Keratinocyte (primary cell): ENCODE results near the gene KLF11. TPM values are rescaled to one million over a fixed set of nuclear protein-coding genes. Genes with fewer than 3 reads are reported as not detected.

Source experiments
- DNase-seq: peaks from one replicate; pipeline ENCODE4 v3.0.0-alpha.2; 2011; ENCODE audit warnings: low read depth, missing footprints, low spot score
- FAIRE-seq: peaks from 2 replicates; lab custom pipeline; 2011; peaks lifted over from hg19 to GRCh38; lab: Jason Lieb, UNC
- H2AFZ ChIP-seq: 2 replicates; pipeline ENCODE4 v1.6.0; 2012; ENCODE audit warnings: low read length, control low read depth, inconsistent platforms; ENCODE audit not compliant: control insufficient read depth
- H3K27ac ChIP-seq: 2 replicates; pipeline ENCODE4 v1.5.1; 2011; ENCODE audit warnings: low read length; ENCODE audit not compliant: control insufficient read depth, insufficient read depth
- H3K27me3 ChIP-seq: 3 replicates; pipeline ENCODE4 v1.6.0; 2011; ENCODE audit warnings: low read length; ENCODE audit not compliant: control insufficient read depth, insufficient read depth; ENCODE audit errors: extremely low read depth
- H3K36me3 ChIP-seq, 2 experiments: 2 replicates in 1 of 2; 3 replicates in 1 of 2; pipeline ENCODE4 v1.5.1; 2011; ENCODE audit warnings: low read length in 2 of 2, mild to moderate bottlenecking in 1 of 2; ENCODE audit not compliant: control insufficient read depth in 2 of 2, insufficient read depth in 2 of 2; ENCODE audit errors: extremely low read depth in 1 of 2
- H3K4me1 ChIP-seq: 3 replicates; pipeline ENCODE4 v1.5.1; 2011; ENCODE audit warnings: low read length; ENCODE audit not compliant: control insufficient read depth, insufficient read depth; ENCODE audit errors: extremely low read depth
- H3K4me2 ChIP-seq: 3 replicates; pipeline ENCODE4 v1.6.0; 2011; ENCODE audit warnings: low read depth, low read length; ENCODE audit not compliant: control insufficient read depth, insufficient read depth; ENCODE audit errors: extremely low read depth
- H3K4me3 ChIP-seq, 3 experiments: fragments of 200-600 bp in 1 of 3; sonication (generic) in 1 of 3; 2 replicates in 2 of 3; 3 replicates in 1 of 3; pipeline ENCODE4 v1.5.1; 2011 to 2016; ENCODE audit warnings: low read length in 3 of 3, mild to moderate bottlenecking in 3 of 3, control low read depth in 2 of 3, inconsistent platforms in 1 of 3, low read depth in 1 of 3, mixed read lengths in 1 of 3, mixed run types in 1 of 3, moderate library complexity in 1 of 3; ENCODE audit not compliant: control insufficient read depth in 2 of 3, insufficient read depth in 2 of 3; ENCODE audit errors: extremely low read depth in 1 of 3
- H3K79me2 ChIP-seq: 2 replicates; pipeline ENCODE4 v1.6.0; 2012; ENCODE audit warnings: low read length; ENCODE audit not compliant: control insufficient read depth, insufficient read depth
- H3K9ac ChIP-seq: 3 replicates; pipeline ENCODE4 v1.6.0; 2011; ENCODE audit warnings: low read length; ENCODE audit not compliant: control insufficient read depth, insufficient read depth; ENCODE audit errors: extremely low read depth
- H3K9me1 ChIP-seq: 3 replicates; pipeline ENCODE4 v1.6.0; 2011; ENCODE audit warnings: low read length; ENCODE audit not compliant: control insufficient read depth, insufficient read depth; ENCODE audit errors: extremely low read depth
- H3K9me3 ChIP-seq: 2 replicates; pipeline ENCODE4 v1.5.1; 2012; ENCODE audit warnings: low read depth, low read length; ENCODE audit not compliant: control insufficient read depth
- H4K20me1 ChIP-seq: 3 replicates; pipeline ENCODE4 v1.6.0; 2011; ENCODE audit warnings: low read length; ENCODE audit not compliant: control insufficient read depth, insufficient read depth; ENCODE audit errors: extremely low read depth
- EZH2 ChIP-seq: IDR thresholded peaks from one replicate; pipeline ENCODE4 v1.6.1; 2012; ENCODE audit warnings: inconsistent platforms, mild to moderate bottlenecking, low read length, moderate library complexity
- dilution Hi-C: fragments of 300-500 bp; cut with MboI; formaldehyde crosslinking; loops from one replicate; pipeline ENCODE4 v1.7.0; 2020; ENCODE audit warnings: low sequenced_read_pairs; ENCODE audit not compliant: extremely low pct_ligation_motif_present
- polyA plus RNA-seq, 5 experiments: library from polyadenylated mRNA; depleted of rRNA in 3 of 5; stranded (reverse) in 3 of 5; stranded (forward) in 1 of 5; unstranded in 1 of 5; fragments of >200 nt; gene quantifications; 1 replicate in 1 of 5; 2 replicates in 3 of 5; 3 replicates in 1 of 5; pipeline versions ENCODE4 v1.2.1 to v1.2.3, GENCODE V29; 2011 to 2012; ENCODE audit warnings: missing spikeins in 2 of 5, low read depth in 1 of 5, low replicate concordance in 1 of 5
- TF ChIP-seq, protein P1 (sequence below), 3 experiments: IDR thresholded peaks in 1 of 3; conservative IDR thresholded peaks in 1 of 3; optimal IDR thresholded peaks in 1 of 3; 2 replicates in 2 of 3; 3 replicates in 1 of 3; pipeline versions ENCODE3 to v1.5.1; 2011; ENCODE audit warnings: low read length in 3 of 3, mild to moderate bottlenecking in 3 of 3, moderate library complexity in 2 of 3, control low read depth in 1 of 3, inconsistent platforms in 1 of 3; ENCODE audit not compliant: insufficient read depth in 2 of 3; ENCODE audit errors: extremely low read depth in 1 of 3

Gene KLF11
- polyA plus RNA-seq, 1 donor (not counting 4 experiments of a cell fraction or from before 2014, with no cell fraction given): 7.0 TPM

DNA sequence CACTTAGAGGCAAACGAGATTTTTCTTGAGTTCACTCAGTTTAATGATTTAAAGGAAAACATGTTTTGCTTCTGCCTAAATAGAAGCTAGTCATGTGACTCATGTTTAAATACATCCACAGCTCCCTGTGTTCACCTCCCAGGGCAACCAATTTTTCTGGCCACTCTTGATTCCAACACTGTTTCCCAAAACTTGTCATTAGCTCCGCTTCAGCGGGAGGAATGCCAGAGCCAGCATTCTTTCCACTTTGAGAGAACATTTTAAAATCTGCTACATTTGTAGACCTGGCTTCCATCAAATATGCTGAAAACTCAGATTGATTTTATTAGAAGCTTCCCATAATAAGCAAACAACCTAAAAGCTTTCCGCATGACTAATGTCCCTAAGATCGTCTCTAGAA, 39.7 kb downstream of the KLF11 start:
- H3K27ac ChIP-seq: no peak overlapping the region
- H3K9me1 ChIP-seq: no peaks in the 10 kb centered on the region
- no peaks in the 10 kb centered on the region for H4K20me1 ChIP-seq
- H3K4me1 ChIP-seq: no peaks in the 10 kb centered on the region
- H3K9ac ChIP-seq: no peak overlapping the region
- no peaks in the 10 kb centered on the region for H3K36me3 ChIP-seq
- TF ChIP-seq EZH2: no peak
- TF ChIP-seq, protein P1, sequence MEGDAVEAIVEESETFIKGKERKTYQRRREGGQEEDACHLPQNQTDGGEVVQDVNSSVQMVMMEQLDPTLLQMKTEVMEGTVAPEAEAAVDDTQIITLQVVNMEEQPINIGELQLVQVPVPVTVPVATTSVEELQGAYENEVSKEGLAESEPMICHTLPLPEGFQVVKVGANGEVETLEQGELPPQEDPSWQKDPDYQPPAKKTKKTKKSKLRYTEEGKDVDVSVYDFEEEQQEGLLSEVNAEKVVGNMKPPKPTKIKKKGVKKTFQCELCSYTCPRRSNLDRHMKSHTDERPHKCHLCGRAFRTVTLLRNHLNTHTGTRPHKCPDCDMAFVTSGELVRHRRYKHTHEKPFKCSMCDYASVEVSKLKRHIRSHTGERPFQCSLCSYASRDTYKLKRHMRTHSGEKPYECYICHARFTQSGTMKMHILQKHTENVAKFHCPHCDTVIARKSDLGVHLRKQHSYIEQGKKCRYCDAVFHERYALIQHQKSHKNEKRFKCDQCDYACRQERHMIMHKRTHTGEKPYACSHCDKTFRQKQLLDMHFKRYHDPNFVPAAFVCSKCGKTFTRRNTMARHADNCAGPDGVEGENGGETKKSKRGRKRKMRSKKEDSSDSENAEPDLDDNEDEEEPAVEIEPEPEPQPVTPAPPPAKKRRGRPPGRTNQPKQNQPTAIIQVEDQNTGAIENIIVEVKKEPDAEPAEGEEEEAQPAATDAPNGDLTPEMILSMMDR (optimal IDR thresholded peaks at IDR 0.05 in 1 of 3, IDR thresholded peaks at IDR 0.05 in 1 of 3, conservative IDR thresholded peaks at IDR 0.05 in 1 of 3; ENCODE audit: extremely low read depth in 1 of 3, insufficient read depth in 2 of 3, low read length in 3 of 3): no peak
- no peak overlapping the region for H3K4me2 ChIP-seq
- no peak for FAIRE-seq
- no peak for DNase-seq
- no peaks in the 10 kb centered on the region for H3K9me3 ChIP-seq
- peaks cover 52% of the 10 kb centered on the region for H3K27me3 ChIP-seq
- no peaks in the 10 kb centered on the region for H3K79me2 ChIP-seq
- no peak overlapping the region for H3K4me3 ChIP-seq
- dilution Hi-C loops: no loop called here
- H2AFZ ChIP-seq: no peak overlapping the region

DNA sequence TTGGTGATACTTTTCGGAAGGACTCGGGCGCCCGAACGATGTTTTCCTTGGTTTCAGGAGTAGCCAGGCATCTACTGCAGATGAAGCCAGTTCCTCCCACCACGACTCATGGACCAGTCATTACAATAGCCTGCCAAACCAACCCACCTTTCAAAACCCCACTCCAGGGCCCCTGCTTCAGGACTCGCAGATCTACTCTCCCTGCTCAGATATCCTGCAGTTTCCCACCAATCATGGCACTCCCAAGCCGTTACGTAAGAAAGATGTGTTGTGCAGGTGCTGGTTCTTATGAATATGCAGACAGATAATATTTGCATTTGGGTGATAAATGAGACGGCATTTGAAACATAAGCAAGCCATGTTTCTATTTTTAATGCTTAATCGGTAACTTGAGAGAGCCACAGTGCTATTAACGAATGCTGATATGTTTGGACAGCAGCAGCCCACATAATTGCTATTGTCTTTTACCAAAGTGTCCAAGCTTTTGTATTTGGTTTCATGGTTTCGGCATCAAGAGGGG, 40.4 kb downstream of the KLF11 start:
- DNase-seq: no peak
- H3K79me2 ChIP-seq: no peaks in the 10 kb centered on the region
- no peak overlapping the region for H3K9ac ChIP-seq
- dilution Hi-C loops: no loop called here
- no peaks in the 10 kb centered on the region for H3K36me3 ChIP-seq
- no peaks in the 10 kb centered on the region for H3K9me1 ChIP-seq
- no peak overlapping the region for H2AFZ ChIP-seq
- H3K27me3 ChIP-seq: peaks cover 45% of the 10 kb centered on the region
- H3K9me3 ChIP-seq: no peaks in the 10 kb centered on the region
- H3K27ac ChIP-seq: no peak overlapping the region
- TF ChIP-seq, protein P1 (optimal IDR thresholded peaks at IDR 0.05 in 1 of 3, IDR thresholded peaks at IDR 0.05 in 1 of 3, conservative IDR thresholded peaks at IDR 0.05 in 1 of 3; ENCODE audit: extremely low read depth in 1 of 3, insufficient read depth in 2 of 3, low read length in 3 of 3): no peak
- no peak for TF ChIP-seq EZH2
- no peaks in the 10 kb centered on the region for H4K20me1 ChIP-seq
- H3K4me3 ChIP-seq: no peak overlapping the region
- no peak overlapping the region for H3K4me2 ChIP-seq
- H3K4me1 ChIP-seq: no peaks in the 10 kb centered on the region
- FAIRE-seq: no peak
